OCI-LY7 (cell line): Measurements from ENCODE around the gene CFAP69.

Experiments
- EZH2phosphoT487 ChIP-seq: fragments of 200-600 bp; sonication (generic); IDR thresholded peaks from 2 replicates; pipeline ENCODE4 v1.6.1; 2018; ENCODE audit warnings: low read depth, borderline replicate concordance, mild to moderate bottlenecking, mixed run types, antibody characterized with exemption, low read length, moderate library complexity, mixed read lengths
- TF ChIP-seq, protein P1 (sequence below): fragments of 200-600 bp; sonication (generic); conservative IDR thresholded peaks from 2 replicates; pipeline ENCODE4 v1.5.1; 2014; ENCODE audit warnings: mild to moderate bottlenecking, antibody characterized with exemption, low read length, moderate library complexity, mixed read lengths

DNA sequence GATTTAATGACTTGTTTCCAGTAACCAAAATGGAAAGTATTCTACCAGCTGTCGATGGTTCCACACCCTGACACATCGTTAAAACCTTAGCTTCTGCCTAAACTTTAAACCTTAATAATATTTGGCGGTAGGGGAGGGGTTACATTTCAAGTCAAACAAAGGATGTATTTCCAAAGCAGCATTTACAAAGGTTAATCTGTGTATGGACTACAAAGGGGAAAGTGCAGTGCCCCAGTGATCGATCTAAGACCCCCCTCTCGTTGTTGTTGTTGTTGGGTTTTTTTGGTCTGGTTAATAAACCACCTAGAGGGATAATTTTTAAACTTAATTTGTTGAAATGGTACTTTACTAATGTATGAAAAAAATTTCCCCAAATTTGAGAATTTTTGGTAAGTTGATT is 34.5 kb upstream of the CFAP69 start:
- TF ChIP-seq, protein P1, sequence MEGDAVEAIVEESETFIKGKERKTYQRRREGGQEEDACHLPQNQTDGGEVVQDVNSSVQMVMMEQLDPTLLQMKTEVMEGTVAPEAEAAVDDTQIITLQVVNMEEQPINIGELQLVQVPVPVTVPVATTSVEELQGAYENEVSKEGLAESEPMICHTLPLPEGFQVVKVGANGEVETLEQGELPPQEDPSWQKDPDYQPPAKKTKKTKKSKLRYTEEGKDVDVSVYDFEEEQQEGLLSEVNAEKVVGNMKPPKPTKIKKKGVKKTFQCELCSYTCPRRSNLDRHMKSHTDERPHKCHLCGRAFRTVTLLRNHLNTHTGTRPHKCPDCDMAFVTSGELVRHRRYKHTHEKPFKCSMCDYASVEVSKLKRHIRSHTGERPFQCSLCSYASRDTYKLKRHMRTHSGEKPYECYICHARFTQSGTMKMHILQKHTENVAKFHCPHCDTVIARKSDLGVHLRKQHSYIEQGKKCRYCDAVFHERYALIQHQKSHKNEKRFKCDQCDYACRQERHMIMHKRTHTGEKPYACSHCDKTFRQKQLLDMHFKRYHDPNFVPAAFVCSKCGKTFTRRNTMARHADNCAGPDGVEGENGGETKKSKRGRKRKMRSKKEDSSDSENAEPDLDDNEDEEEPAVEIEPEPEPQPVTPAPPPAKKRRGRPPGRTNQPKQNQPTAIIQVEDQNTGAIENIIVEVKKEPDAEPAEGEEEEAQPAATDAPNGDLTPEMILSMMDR = no peak
- TF ChIP-seq EZH2phosphoT487 = no peak
